ENCODE results near the gene PTPRZ1.

DNA sequence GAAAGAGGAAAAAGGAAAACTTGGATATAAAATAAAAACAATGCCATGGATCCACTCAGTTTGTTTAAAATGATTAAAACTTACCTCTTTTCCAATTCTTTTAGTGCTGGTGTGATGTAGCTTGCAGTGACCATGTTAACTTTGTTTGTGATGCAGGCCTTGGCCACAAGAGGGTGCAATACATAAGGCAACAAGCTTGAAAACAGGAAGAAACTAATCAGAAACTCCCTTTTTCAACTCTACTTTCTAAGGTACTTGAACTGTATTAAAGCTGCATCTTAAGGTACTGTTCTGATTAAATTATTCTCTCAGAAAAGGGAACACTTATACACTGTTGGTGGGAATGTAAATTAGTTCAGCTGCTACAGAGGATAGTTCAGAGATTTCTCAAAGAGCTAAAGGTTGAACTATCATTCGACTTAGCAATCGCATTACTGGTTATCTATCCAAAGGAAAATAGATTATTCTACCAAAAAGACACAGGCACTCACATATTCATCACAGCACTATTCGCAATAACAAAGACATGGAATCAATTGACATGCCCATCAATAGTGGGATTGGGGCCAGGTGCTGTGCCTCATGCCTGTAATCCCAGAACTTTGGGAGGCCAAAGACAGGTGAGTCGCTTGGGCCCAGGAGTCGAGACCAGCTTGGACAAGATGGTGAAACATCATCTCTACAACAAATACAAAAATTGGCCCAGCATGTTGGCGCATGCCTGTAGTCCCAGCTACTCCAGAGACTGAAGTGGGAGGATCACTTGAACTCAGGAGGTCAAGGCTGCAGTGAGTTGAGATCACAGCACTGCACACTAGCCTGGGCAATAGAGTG, 220.2 kb downstream of the PTPRZ1 start:
- TF ChIP-seq, protein P1, sequence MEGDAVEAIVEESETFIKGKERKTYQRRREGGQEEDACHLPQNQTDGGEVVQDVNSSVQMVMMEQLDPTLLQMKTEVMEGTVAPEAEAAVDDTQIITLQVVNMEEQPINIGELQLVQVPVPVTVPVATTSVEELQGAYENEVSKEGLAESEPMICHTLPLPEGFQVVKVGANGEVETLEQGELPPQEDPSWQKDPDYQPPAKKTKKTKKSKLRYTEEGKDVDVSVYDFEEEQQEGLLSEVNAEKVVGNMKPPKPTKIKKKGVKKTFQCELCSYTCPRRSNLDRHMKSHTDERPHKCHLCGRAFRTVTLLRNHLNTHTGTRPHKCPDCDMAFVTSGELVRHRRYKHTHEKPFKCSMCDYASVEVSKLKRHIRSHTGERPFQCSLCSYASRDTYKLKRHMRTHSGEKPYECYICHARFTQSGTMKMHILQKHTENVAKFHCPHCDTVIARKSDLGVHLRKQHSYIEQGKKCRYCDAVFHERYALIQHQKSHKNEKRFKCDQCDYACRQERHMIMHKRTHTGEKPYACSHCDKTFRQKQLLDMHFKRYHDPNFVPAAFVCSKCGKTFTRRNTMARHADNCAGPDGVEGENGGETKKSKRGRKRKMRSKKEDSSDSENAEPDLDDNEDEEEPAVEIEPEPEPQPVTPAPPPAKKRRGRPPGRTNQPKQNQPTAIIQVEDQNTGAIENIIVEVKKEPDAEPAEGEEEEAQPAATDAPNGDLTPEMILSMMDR (IDR thresholded peaks at IDR 0.05; ENCODE audit: low read depth, low read length, missing input control) = peak; percentile 71
- TF ChIP-seq, protein P2, sequence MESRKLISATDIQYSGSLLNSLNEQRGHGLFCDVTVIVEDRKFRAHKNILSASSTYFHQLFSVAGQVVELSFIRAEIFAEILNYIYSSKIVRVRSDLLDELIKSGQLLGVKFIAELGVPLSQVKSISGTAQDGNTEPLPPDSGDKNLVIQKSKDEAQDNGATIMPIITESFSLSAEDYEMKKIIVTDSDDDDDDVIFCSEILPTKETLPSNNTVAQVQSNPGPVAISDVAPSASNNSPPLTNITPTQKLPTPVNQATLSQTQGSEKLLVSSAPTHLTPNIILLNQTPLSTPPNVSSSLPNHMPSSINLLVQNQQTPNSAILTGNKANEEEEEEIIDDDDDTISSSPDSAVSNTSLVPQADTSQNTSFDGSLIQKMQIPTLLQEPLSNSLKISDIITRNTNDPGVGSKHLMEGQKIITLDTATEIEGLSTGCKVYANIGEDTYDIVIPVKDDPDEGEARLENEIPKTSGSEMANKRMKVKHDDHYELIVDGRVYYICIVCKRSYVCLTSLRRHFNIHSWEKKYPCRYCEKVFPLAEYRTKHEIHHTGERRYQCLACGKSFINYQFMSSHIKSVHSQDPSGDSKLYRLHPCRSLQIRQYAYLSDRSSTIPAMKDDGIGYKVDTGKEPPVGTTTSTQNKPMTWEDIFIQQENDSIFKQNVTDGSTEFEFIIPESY (IDR thresholded peaks at IDR 0.05) = no peak
- TF ChIP-seq HNF4A (conservative IDR thresholded peaks at IDR 0.05) = no peak
- TF ChIP-seq TAF1 (conservative IDR thresholded peaks at IDR 0.05) = no peak
- no peak for TF ChIP-seq SP1 (IDR thresholded peaks at IDR 0.05)
- no peak for TF ChIP-seq YY1 (IDR thresholded peaks at IDR 0.05)
